Neural cell (in vitro differentiated cells): ENCODE data around the gene LRBA. TPM values are rescaled to one million over a fixed set of nuclear protein-coding genes. Genes with fewer than 3 reads are reported as not detected.

ENCODE experiments used
- H2AFZ ChIP-seq: fragments of 200-600, 300-800 bp; sonication (generic), shearing (Covaris generic); 2 replicates; pipeline ENCODE4 v1.6.0; 2014; ENCODE audit warnings: low read depth, mild to moderate bottlenecking, antibody characterized with exemption, low read length, moderate library complexity
- H3F3A ChIP-seq: fragments of 200-600 bp; shearing (Covaris generic); 2 replicates; pipeline ENCODE4 v1.6.1; 2016; ENCODE audit warnings: mild to moderate bottlenecking, moderate library complexity, mixed read lengths, antibody characterized with exemption, low read length; ENCODE audit not compliant: insufficient read depth, poor library complexity, severe bottlenecking
- H3K27ac ChIP-seq: fragments of 200-600, 300-800 bp; sonication (generic), shearing (Covaris generic); 2 replicates; pipeline ENCODE4 v1.5.1; 2014; ENCODE audit warnings: mild to moderate bottlenecking, low read length, moderate library complexity
- H3K27me3 ChIP-seq: fragments of 300-800, 200-600 bp; sonication (generic), shearing (Covaris generic); 2 replicates; pipeline ENCODE4 v1.6.0; 2014; ENCODE audit warnings: mild to moderate bottlenecking, low read depth, low read length, moderate library complexity; ENCODE audit not compliant: insufficient read depth
- H3K36me3 ChIP-seq: fragments of 300-800, 200-600 bp; sonication (generic), shearing (Covaris generic); 2 replicates; pipeline ENCODE4 v1.5.1; 2014; ENCODE audit warnings: mild to moderate bottlenecking, antibody characterized with exemption, low read length, moderate library complexity; ENCODE audit not compliant: insufficient read depth
- H3K4me2 ChIP-seq: fragments of 300-800, 200-600 bp; sonication (generic), shearing (Covaris generic); 2 replicates; pipeline ENCODE4 v1.6.0; 2014; ENCODE audit warnings: mild to moderate bottlenecking, low read length
- H3K4me3 ChIP-seq: fragments of 300-800, 200-600 bp; sonication (generic), shearing (Covaris generic); 2 replicates; pipeline ENCODE4 v1.5.1; 2014; ENCODE audit warnings: mild to moderate bottlenecking, low read length, moderate library complexity
- H3K79me2 ChIP-seq: fragments of 200-600 bp; shearing (Covaris generic); replicated peaks from 2 replicates; pipeline ENCODE4 v1.6.0; 2014; ENCODE audit warnings: mild to moderate bottlenecking, low read length, moderate library complexity; ENCODE audit not compliant: insufficient read depth
- H3K9ac ChIP-seq: fragments of 300-800, 200-600 bp; sonication (generic), shearing (Covaris generic); 2 replicates; pipeline ENCODE4 v1.6.1; 2016; ENCODE audit warnings: mild to moderate bottlenecking, low read length, mixed read lengths
- H3K9me2 ChIP-seq: fragments of 200-600 bp; shearing (Covaris generic); 2 replicates; pipeline ENCODE4 v1.6.1; 2016; ENCODE audit warnings: mild to moderate bottlenecking, low read length, mixed read lengths; ENCODE audit not compliant: insufficient read depth
- H3K9me3 ChIP-seq: fragments of 200-600, 300-800 bp; sonication (generic), shearing (Covaris generic); 2 replicates; pipeline ENCODE4 v1.6.1; 2016; ENCODE audit warnings: mild to moderate bottlenecking, mixed run types, low read length, moderate library complexity, mixed read lengths
- H4K20me1 ChIP-seq: fragments of 200-600 bp; shearing (Covaris generic); 2 replicates; pipeline ENCODE4 v1.6.1; 2016; ENCODE audit warnings: mild to moderate bottlenecking, mixed run types; ENCODE audit not compliant: insufficient read depth
- CTCF ChIP-seq: fragments of 450-650 bp; IDR thresholded peaks from 2 replicates; pipeline ENCODE4 v1.5.1; 2014; ENCODE audit warnings: antibody characterized with exemption, mild to moderate bottlenecking, moderate library complexity; ENCODE audit not compliant: poor library complexity, severe bottlenecking
- EP300 ChIP-seq: fragments of 450-650 bp; conservative IDR thresholded peaks from 2 replicates; pipeline ENCODE4 v1.6.1; 2014; ENCODE audit warnings: antibody characterized with exemption, mild to moderate bottlenecking, moderate library complexity; ENCODE audit not compliant: poor library complexity, severe bottlenecking
- EZH2 ChIP-seq: fragments of 200-600, 300-800 bp; shearing (Covaris generic), sonication (generic); IDR thresholded peaks from 2 replicates; pipeline ENCODE4 v1.6.1; 2014; ENCODE audit warnings: antibody characterized with exemption, low read length, borderline replicate concordance, mild to moderate bottlenecking; ENCODE audit not compliant: insufficient read depth, poor library complexity, severe bottlenecking
- MXI1 ChIP-seq: fragments of 450-650 bp; conservative IDR thresholded peaks from 2 replicates; pipeline ENCODE4 v1.6.1; 2014; ENCODE audit warnings: antibody characterized with exemption, mild to moderate bottlenecking; ENCODE audit not compliant: poor library complexity, severe bottlenecking
- POLR2AphosphoS5 ChIP-seq: IDR thresholded peaks from 2 replicates; pipeline ENCODE4 v1.6.1; 2012
- RAD21 ChIP-seq: fragments of 450-650 bp; conservative IDR thresholded peaks from 2 replicates; pipeline ENCODE4 v1.6.1; 2014; ENCODE audit warnings: antibody characterized with exemption, mild to moderate bottlenecking, moderate library complexity
- REST ChIP-seq: IDR thresholded peaks from 2 replicates; pipeline ENCODE4 v1.6.1; 2012; ENCODE audit warnings: borderline replicate concordance
- SMC3 ChIP-seq: fragments of 450-650 bp; conservative IDR thresholded peaks from 2 replicates; pipeline ENCODE4 v1.6.1; 2014; ENCODE audit warnings: antibody characterized with exemption, mild to moderate bottlenecking, moderate library complexity; ENCODE audit not compliant: poor library complexity
- TAF1 ChIP-seq: IDR thresholded peaks from 2 replicates; pipeline ENCODE4 v1.6.1; 2012; ENCODE audit warnings: low read depth
- polyA plus RNA-seq: library from polyadenylated mRNA; depleted of rRNA; stranded (reverse); fragments of >200 nt; gene quantifications from 2 replicates; pipeline ENCODE4 v1.2.3, GENCODE V29; 2014

The LRBA gene
- polyA plus RNA-seq, 1 donor from 2014 or later = 7.1 TPM

- TF ChIP-seq SMC3 (no peak), MXI1 (no peak), TAF1 (no peak), EZH2 (no peak), CTCF (no peak), EP300 (no peak), POLR2AphosphoS5 (no peak), REST (no peak), RAD21 (no peak)
- no peaks in the 10 kb centered on the region for H3K36me3 ChIP-seq
- H3K79me2 ChIP-seq = no peaks in the 10 kb centered on the region
- H3K9ac ChIP-seq = no peak overlapping the region
- no peak overlapping the region for H2AFZ ChIP-seq
- H3K9me2 ChIP-seq = no peaks in the 10 kb centered on the region
- no peak overlapping the region for H3K4me2 ChIP-seq
- no peaks in the 10 kb centered on the region for H3K27me3 ChIP-seq
- H3K4me3 ChIP-seq = no peak overlapping the region
- no peaks in the 10 kb centered on the region for H4K20me1 ChIP-seq
- no peaks in the 10 kb centered on the region for H3F3A ChIP-seq
- H3K27ac ChIP-seq = no peak overlapping the region
- no peaks in the 10 kb centered on the region for H3K9me3 ChIP-seq
Measured at GRCh38 chr4:150515135-150515534, 499.9 kb downstream of the LRBA start.

DNA sequence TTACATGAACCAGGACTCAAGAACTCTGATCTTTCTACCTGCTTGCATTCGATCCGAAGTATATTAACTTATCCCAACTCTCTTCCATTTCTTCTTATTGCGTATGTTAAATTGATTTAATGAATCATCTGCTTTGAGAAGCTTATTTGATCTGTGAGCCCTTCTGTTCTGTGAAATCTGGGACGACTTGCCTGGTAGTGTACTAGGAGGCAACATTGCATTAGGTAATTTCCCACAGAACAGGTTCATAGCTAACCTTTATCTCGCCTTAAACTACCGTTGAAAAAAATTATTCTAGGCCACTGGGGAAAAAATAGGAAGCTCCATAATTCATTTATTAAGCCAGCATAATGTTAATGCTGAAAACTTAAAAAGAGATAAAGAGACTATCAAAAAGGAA, 500.4 kb downstream of the LRBA start:
- H3K4me3 ChIP-seq = no peak overlapping the region
- no peaks in the 10 kb centered on the region for H3K79me2 ChIP-seq
- TF ChIP-seq CTCF (no peak), SMC3 (no peak), MXI1 (no peak), EP300 (no peak), EZH2 (no peak), POLR2AphosphoS5 (no peak), TAF1 (no peak), REST (no peak), RAD21 (no peak)
- no peaks in the 10 kb centered on the region for H3K27me3 ChIP-seq
- H3K9me2 ChIP-seq = no peaks in the 10 kb centered on the region
- no peaks in the 10 kb centered on the region for H3F3A ChIP-seq
- H3K9ac ChIP-seq = no peak overlapping the region
- no peaks in the 10 kb centered on the region for H3K36me3 ChIP-seq
- no peak overlapping the region for H3K4me2 ChIP-seq
- no peaks in the 10 kb centered on the region for H3K9me3 ChIP-seq
- H4K20me1 ChIP-seq = no peaks in the 10 kb centered on the region
- H2AFZ ChIP-seq = no peak overlapping the region
- H3K27ac ChIP-seq = no peak overlapping the region
